GM23338 (cell line): Measurements from ENCODE around the gene IRAK2.

Source experiments
- CREB1 ChIP-seq: fragments of 250-450 bp; sonication (Bioruptor Pico); IDR thresholded peaks from 2 replicates; pipeline ENCODE4 v1.5.0; 2020; ENCODE audit warnings: low read depth, mild to moderate bottlenecking, moderate library complexity
- EZH2 ChIP-seq: fragments of 200-600 bp; sonication (generic); IDR thresholded peaks from one replicate; pipeline ENCODE4 v1.8.0; 2017; ENCODE audit warnings: antibody characterized with exemption, mild to moderate bottlenecking, low read depth; ENCODE audit not compliant: unreplicated experiment
- EZH2phosphoT487 ChIP-seq: fragments of 200-600 bp; sonication (generic); IDR thresholded peaks from one replicate; pipeline ENCODE4 v1.8.1; 2018; ENCODE audit warnings: antibody characterized with exemption; ENCODE audit not compliant: unreplicated experiment
- JUNB ChIP-seq: IDR thresholded peaks from one replicate; pipeline ENCODE4 v1.6.1; 2016; ENCODE audit warnings: antibody characterized with exemption; ENCODE audit not compliant: unreplicated experiment
- NANOG ChIP-seq: IDR thresholded peaks from 2 replicates; pipeline ENCODE4 v1.6.1; 2016; ENCODE audit warnings: antibody characterized with exemption, borderline replicate concordance
- POLR2AphosphoS5 ChIP-seq: IDR thresholded peaks from 2 replicates; pipeline ENCODE4 v1.6.1; 2016; ENCODE audit warnings: antibody characterized with exemption, low read depth
- STAT1 ChIP-seq: IDR thresholded peaks from one replicate; pipeline ENCODE4 v1.6.1; 2016; ENCODE audit warnings: antibody characterized with exemption; ENCODE audit not compliant: unreplicated experiment
- ZNF114 ChIP-seq: fragments of 250-450 bp; sonication (Bioruptor Pico); IDR thresholded peaks from 2 replicates; pipeline ENCODE4 v1.5.0; 2020; ENCODE audit warnings: mild to moderate bottlenecking, moderate library complexity
- ZNF331 ChIP-seq: fragments of 250-450 bp; sonication (Bioruptor Pico); IDR thresholded peaks from 2 replicates; pipeline ENCODE4 v1.5.0; 2020; ENCODE audit warnings: low read depth, mild to moderate bottlenecking, moderate library complexity
- TF ChIP-seq, protein P1 (sequence below), 2 experiments: fragments of 200-600 bp in 1 of 2; sonication (generic) in 1 of 2; conservative IDR thresholded peaks; 2 replicates each; pipeline versions ENCODE4 v1.5.1 to v1.6.1; 2016 to 2017; ENCODE audit warnings: antibody characterized with exemption in 2 of 2, low read depth in 2 of 2, mild to moderate bottlenecking in 2 of 2, moderate library complexity in 1 of 2
- TF ChIP-seq, protein P2 (sequence below): IDR thresholded peaks from one replicate; pipeline ENCODE4 v1.6.1; 2018; ENCODE audit warnings: antibody characterized with exemption; ENCODE audit not compliant: unreplicated experiment
- TF ChIP-seq, protein P3 (sequence below): IDR thresholded peaks from 2 replicates; pipeline ENCODE4 v1.6.1; 2016; ENCODE audit warnings: antibody characterized with exemption
- TF ChIP-seq, protein P4 (sequence below): fragments of 250-450 bp; sonication (Bioruptor Pico); IDR thresholded peaks from 2 replicates; pipeline ENCODE4 v1.5.0; 2020; ENCODE audit warnings: mild to moderate bottlenecking, moderate library complexity

DNA sequence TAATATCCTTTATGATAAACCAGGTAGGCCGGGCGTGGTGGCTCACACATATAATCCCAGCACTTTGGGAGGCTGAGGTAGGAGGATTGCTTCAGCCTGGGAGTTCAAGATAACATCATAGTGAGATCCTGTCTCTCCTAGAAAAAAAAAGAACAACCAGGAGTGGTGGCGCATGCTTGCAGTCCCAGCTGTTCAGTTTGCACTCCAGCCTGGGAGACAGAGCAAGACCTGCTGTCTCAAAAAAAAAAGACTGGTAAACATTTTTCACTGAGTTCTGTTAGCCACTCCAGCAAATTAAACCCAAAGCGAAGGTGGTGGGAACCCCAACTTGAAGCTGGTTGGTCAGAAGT is 9.6 kb upstream of the IRAK2 start:
- TF ChIP-seq, protein P1, sequence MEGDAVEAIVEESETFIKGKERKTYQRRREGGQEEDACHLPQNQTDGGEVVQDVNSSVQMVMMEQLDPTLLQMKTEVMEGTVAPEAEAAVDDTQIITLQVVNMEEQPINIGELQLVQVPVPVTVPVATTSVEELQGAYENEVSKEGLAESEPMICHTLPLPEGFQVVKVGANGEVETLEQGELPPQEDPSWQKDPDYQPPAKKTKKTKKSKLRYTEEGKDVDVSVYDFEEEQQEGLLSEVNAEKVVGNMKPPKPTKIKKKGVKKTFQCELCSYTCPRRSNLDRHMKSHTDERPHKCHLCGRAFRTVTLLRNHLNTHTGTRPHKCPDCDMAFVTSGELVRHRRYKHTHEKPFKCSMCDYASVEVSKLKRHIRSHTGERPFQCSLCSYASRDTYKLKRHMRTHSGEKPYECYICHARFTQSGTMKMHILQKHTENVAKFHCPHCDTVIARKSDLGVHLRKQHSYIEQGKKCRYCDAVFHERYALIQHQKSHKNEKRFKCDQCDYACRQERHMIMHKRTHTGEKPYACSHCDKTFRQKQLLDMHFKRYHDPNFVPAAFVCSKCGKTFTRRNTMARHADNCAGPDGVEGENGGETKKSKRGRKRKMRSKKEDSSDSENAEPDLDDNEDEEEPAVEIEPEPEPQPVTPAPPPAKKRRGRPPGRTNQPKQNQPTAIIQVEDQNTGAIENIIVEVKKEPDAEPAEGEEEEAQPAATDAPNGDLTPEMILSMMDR (conservative IDR thresholded peaks at IDR 0.05; ENCODE audit: low read depth in 2 of 2): no peak
- TF ChIP-seq, protein P2, sequence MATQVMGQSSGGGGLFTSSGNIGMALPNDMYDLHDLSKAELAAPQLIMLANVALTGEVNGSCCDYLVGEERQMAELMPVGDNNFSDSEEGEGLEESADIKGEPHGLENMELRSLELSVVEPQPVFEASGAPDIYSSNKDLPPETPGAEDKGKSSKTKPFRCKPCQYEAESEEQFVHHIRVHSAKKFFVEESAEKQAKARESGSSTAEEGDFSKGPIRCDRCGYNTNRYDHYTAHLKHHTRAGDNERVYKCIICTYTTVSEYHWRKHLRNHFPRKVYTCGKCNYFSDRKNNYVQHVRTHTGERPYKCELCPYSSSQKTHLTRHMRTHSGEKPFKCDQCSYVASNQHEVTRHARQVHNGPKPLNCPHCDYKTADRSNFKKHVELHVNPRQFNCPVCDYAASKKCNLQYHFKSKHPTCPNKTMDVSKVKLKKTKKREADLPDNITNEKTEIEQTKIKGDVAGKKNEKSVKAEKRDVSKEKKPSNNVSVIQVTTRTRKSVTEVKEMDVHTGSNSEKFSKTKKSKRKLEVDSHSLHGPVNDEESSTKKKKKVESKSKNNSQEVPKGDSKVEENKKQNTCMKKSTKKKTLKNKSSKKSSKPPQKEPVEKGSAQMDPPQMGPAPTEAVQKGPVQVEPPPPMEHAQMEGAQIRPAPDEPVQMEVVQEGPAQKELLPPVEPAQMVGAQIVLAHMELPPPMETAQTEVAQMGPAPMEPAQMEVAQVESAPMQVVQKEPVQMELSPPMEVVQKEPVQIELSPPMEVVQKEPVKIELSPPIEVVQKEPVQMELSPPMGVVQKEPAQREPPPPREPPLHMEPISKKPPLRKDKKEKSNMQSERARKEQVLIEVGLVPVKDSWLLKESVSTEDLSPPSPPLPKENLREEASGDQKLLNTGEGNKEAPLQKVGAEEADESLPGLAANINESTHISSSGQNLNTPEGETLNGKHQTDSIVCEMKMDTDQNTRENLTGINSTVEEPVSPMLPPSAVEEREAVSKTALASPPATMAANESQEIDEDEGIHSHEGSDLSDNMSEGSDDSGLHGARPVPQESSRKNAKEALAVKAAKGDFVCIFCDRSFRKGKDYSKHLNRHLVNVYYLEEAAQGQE: no peak
- no peak for TF ChIP-seq EZH2
- TF ChIP-seq CREB1 (CRISPR knock-in tag): no peak
- no peak for TF ChIP-seq STAT1
- TF ChIP-seq EZH2phosphoT487: no peak
- no peak for TF ChIP-seq JUNB
- TF ChIP-seq POLR2AphosphoS5: no peak
- TF ChIP-seq, protein P3, sequence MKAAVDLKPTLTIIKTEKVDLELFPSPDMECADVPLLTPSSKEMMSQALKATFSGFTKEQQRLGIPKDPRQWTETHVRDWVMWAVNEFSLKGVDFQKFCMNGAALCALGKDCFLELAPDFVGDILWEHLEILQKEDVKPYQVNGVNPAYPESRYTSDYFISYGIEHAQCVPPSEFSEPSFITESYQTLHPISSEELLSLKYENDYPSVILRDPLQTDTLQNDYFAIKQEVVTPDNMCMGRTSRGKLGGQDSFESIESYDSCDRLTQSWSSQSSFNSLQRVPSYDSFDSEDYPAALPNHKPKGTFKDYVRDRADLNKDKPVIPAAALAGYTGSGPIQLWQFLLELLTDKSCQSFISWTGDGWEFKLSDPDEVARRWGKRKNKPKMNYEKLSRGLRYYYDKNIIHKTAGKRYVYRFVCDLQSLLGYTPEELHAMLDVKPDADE: no peak
- TF ChIP-seq NANOG: no peak
- TF ChIP-seq, protein P4, sequence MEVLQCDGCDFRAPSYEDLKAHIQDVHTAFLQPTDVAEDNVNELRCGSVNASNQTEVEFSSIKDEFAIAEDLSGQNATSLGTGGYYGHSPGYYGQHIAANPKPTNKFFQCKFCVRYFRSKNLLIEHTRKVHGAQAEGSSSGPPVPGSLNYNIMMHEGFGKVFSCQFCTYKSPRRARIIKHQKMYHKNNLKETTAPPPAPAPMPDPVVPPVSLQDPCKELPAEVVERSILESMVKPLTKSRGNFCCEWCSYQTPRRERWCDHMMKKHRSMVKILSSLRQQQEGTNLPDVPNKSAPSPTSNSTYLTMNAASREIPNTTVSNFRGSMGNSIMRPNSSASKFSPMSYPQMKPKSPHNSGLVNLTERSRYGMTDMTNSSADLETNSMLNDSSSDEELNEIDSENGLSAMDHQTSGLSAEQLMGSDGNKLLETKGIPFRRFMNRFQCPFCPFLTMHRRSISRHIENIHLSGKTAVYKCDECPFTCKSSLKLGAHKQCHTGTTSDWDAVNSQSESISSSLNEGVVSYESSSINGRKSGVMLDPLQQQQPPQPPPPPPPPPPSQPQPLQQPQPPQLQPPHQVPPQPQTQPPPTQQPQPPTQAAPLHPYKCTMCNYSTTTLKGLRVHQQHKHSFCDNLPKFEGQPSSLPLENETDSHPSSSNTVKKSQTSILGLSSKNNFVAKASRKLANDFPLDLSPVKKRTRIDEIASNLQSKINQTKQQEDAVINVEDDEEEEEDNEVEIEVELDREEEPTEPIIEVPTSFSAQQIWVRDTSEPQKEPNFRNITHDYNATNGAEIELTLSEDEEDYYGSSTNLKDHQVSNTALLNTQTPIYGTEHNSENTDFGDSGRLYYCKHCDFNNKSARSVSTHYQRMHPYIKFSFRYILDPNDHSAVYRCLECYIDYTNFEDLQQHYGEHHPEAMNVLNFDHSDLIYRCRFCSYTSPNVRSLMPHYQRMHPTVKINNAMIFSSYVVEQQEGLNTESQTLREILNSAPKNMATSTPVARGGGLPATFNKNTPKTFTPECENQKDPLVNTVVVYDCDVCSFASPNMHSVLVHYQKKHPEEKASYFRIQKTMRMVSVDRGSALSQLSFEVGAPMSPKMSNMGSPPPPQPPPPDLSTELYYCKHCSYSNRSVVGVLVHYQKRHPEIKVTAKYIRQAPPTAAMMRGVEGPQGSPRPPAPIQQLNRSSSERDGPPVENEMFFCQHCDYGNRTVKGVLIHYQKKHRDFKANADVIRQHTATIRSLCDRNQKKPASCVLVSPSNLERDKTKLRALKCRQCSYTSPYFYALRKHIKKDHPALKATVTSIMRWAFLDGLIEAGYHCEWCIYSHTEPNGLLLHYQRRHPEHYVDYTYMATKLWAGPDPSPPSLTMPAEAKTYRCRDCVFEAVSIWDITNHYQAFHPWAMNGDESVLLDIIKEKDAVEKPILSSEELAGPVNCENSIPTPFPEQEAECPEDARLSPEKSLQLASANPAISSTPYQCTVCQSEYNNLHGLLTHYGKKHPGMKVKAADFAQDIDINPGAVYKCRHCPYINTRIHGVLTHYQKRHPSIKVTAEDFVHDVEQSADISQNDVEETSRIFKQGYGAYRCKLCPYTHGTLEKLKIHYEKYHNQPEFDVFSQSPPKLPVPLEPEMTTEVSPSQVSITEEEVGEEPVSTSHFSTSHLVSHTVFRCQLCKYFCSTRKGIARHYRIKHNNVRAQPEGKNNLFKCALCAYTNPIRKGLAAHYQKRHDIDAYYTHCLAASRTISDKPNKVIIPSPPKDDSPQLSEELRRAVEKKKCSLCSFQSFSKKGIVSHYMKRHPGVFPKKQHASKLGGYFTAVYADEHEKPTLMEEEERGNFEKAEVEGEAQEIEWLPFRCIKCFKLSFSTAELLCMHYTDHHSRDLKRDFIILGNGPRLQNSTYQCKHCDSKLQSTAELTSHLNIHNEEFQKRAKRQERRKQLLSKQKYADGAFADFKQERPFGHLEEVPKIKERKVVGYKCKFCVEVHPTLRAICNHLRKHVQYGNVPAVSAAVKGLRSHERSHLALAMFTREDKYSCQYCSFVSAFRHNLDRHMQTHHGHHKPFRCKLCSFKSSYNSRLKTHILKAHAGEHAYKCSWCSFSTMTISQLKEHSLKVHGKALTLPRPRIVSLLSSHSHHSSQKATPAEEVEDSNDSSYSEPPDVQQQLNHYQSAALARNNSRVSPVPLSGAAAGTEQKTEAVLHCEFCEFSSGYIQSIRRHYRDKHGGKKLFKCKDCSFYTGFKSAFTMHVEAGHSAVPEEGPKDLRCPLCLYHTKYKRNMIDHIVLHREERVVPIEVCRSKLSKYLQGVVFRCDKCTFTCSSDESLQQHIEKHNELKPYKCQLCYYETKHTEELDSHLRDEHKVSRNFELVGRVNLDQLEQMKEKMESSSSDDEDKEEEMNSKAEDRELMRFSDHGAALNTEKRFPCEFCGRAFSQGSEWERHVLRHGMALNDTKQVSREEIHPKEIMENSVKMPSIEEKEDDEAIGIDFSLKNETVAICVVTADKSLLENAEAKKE (CRISPR knock-in tag): no peak
- no peak for TF ChIP-seq ZNF331 (CRISPR knock-in tag)
- no peak for TF ChIP-seq ZNF114 (CRISPR knock-in tag)
